GM19463 (cell line): ENCODE results near the gene SDF2L1.
"Not testable (repeated sequence)": the region's sequence is repeated elsewhere in the genome, so short reads cannot be mapped to it uniquely, and the experiment has no call there.

Experiments
- ATAC-seq: cut with Tn5 transposase; IDR thresholded peaks from one replicate; pipeline ENCODE4 v1.9.1; 2021; ENCODE audit warnings: mild to moderate bottlenecking, moderate library complexity; ENCODE audit not compliant: unreplicated experiment

Gene SDF2L1

DNA sequence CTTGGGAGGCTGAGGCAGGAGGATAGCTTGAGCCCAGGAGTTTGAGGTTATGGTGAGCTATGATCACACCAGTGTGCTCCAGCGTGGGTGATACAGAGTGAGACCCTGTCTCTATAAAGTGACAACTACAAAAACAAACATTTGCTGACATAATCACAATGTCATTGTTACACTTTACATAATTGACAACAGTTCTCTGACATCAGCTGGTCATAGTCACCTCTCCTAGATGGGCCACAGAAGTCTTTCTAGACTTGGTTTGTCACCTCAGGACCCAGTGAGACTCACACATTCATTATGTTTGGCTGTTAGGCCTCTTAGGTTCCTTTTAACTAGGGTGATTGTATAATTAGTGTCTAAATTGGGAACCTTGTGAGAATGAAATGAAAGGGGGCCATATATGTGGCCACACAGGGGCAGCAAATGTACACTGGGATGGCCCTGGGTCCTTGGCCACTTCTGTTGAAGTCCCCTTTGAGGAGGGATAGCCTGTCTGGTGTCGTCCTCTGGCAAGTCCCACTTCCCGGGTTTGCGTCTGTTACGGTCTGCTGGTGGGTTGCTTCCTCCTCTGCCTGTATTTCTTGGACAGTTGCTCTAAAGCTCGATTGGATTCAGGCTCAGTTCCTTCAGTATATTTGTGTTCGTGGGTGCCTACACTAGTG, 17.9 kb downstream of the SDF2L1 start:
- ATAC-seq, result no peak

DNA sequence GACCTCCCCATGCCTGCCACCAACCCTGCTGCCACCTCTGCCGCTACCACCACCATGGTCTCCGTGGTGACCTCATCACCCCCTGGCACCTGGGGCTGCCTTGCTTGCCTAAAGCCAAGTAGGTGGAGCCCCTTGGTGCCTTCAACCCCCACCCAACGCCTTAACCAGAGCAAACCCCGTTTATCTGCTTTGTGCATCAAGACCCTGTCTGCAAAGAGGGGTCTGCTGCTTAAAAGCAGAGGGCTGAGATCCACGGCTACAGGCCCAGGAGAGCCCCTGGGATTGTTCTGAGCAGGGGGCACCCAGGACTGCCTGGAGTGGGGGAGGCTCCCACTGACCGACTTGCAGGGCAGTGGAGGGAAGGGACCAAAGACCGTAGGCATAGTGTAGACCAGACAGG, 18.8 kb downstream of the SDF2L1 start:
- ATAC-seq, result no peak

DNA sequence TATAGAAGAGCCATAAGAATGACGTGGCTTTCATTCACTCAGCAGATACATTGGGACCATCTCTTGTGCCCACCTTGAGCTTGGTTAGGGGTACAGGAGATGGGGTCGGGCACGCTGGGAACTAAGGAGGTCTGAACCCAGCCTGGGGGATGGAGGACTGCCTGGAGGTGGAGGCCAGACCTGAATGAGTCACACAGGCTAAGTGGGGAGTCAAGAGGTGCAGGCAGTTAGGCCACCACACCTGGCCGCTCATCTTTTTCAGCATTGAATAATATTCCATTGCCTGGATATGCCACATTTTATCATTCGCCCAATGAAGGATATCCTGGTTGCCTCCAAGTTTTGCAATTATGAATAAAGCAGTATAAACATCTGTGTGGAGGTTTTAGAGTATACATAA, 19.9 kb downstream of the SDF2L1 start:
- ATAC-seq, result no peak

DNA sequence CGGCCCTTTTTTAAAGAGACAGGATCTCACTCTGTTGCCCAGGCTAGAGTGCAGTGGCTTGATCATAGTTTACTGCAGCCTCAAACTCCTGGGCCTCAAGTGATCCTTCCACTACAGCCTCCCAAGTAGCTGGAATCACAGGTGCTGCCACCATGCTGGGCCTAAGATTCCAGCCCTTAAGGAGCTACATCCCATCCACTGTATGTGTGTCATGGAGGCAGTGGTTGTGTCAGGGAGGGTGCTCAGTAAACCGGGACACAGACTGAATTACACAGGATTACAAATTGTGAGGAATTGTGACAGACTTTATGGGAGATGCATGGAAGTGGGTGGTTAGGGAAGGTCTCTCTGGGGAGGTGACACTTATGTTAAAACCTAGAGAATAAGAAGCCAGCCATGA, 21.6 kb downstream of the SDF2L1 start:
- no peak for ATAC-seq

DNA sequence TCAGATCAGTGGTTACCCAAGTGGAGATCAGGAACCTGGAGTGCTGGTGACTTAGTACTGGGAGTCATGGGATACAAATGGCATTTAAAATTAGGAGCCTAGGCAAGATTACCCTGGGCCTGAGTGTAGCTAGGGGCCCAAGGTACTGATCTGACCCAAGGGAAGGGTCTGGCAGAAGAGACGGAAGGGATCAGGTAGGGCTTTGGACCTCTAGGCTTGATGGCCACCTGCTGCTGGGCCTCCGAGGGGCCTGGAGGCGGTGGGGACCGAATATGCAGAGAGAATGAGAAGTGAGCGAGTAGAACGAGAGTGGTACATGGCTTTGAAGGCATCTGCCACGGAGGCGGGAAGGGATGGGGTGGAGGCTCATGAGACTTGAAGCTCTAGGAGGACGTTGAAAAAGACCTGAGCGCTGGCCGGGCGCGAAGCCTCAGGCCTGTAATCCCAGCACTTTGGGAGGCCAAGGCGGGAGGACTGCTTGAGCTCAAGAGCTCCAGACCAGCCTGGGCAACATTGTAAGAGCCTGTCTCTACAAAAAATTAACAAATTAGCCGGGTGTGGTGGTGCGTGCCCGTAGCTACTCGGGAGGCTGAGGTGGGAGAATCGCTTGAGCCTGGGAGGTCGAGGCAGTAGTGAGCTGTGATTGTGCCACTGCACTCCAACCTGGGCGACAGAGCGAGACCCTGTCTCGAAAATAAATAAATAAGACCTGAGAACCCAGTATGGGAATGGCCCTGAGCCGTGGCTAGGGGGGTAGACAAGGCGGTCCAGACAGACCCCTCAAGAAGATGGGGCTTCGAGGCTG, 23.1 kb downstream of the SDF2L1 start:
- no peak for ATAC-seq

DNA sequence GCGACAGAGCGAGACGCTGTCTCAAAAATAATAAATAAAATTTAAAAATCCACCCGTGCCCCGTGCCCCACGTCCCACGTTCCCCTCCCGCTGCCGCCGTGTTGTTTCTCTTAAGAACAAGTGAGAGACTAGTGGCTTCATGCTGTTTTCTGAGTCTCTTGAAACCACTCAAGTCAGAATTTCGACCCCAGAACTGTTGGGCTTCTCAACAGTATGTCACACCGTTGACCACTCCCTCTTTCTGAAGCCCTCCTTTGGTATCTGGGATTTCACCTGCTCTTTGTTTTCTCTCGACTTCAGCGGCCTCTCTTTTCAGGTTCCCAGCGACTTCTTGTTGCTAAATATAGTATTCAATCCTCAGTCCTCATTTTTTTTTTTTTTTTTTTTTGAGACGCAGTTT, 24.7 kb downstream of the SDF2L1 start:
- ATAC-seq, result no peak

DNA sequence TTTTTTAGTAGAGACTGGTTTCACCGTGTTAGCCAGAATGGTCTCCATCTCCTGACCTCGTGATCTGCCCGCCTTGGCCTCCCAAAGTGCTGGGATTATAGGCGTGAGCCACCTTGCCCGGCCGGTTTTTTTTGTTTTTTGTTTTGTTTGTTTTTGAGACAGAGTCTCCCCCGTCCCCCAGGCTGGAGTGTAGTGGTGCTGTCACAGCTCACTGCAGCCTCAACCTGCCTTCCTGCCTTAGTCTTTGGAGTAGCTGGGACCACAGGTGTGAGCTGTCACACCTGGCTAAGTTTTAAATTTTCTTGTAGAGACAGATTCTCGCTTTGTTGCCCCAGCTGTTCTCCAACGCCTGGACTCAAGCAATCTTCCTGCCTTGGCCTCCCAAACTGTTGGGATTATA, 26.9 kb downstream of the SDF2L1 start:
- no peak for ATAC-seq

DNA sequence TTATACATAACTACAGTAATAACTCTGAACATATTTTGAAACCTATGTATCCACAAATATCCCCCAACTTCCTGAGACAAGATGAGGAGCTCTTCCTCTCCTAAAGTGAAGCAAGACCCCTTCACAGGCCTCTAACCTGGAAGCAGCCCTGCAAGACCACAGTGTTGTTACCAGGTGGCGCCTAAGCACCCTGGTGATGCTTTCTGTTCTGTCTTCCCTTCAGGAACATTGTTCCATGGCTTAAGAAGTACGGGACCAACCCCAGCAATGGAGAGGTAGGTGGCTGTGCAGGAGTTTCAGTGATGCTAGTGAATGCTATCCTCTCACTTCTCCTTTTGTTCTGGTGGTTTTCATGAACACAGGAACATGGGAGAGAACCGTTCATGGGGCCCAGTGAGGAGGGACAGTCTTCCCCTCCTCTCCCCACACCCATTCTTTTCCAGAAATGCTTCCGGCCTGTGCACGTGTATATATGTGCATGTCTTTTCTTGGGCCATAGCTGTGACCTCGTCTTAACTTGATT, 30.1 kb downstream of the SDF2L1 start:
- no peak for ATAC-seq

DNA sequence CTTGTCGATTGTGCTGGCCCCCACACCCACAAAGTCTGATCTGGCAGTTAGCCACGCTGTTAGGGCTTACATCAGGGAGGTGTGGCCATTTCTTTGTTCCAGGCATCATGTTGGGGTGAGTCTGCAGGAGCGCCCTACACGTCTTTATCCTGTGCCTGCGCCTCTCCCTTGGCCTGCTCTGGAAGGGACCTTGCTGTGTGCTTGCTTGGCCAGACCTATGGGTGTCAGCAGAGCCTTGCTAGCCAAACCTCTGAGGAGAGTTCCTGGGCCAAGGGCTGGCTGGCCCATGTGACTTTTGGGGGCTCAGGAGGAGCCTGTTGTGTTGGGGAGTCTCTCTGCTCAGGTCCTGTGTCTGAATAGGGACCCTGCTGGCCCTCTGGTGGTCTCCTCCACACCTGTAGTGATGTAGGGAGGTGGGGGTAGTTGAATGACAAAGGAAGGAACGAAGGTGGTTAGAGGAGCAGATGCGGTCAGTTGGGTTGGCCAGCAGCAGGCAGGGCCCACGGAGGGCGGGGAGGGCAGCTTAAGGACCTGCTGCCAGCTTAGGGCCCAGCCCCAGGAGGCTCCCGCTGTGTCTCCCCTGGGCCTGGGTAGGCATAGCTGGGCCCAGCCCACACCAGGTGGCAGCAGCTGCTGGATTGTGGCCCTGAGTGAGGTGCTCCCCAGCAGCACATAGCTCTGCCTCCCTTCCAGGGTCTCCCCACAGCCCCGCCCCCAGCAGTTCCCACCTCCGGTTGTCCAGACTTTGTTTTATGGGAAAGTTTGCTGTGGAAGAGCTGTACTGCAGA, 31.6 kb downstream of the SDF2L1 start:
- no peak for ATAC-seq

DNA sequence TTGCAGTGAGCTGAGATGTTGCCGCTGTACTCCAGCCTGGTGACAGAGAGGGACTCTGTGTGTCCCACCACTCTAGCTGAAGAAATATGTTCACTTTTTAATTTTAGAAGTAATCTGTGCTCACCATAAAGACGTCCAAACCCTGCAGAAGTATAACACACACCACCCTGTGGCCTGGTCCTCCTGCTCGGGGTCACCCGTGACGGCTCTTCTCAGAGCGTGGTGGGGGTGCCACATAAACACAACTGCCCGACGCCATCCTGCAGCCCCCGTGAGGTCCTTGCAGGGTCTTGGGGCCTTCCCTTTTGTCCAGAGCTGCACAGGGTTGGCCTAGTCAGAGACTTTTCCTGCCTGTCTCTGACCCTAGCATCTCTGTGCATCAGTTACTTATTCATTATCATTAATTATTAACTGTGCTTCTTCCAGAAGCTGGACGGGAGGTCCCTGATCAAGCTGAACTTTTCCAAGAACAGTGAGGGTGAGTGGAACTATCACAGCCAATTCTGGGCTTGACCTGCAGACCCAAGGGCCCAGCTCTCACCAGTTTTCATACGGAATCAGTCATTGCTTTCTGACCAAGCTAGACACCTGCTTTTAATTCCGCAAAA, 32.6 kb downstream of the SDF2L1 start:
- no peak for ATAC-seq

DNA sequence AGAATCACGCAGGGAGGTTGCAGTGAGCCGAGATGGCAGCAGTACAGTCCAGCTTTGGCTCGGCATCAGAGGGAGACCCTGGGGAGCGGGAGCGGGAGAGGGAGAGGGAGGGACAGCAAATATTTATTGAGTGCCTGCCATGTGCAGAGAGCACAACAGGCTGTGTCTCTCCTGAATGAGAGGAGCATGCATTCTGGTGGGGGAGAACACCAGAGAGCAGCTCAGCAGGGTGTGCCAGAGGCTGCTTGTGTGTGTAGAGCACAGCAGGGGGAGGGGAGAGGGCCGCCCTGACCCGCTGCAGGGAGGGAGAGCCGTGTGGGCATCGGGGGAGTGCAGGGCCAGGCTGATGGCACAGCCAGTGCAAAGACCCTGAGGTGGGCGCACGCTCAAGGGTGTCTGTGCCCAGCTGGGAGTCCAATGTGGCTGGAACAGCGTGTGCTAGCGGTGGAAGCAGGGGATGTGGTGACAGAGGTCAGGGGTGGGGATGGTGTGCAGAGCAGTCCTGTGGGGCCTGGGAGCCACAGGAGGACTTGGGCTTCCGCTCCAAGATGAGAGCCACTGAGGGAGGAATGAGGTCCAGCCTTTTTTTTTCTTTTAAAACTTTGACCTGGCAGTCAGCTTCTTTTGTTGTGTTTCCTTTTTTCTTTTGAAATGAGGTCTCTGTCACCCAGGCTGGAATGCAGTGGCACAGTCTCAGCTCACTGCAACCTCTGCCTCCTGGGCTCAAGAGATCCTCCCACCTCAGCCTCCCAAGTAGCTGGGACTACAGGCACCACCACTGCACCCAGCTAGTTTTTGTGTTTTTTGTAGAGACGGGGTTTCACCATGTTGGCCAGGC, 35.7 kb downstream of the SDF2L1 start:
- no peak for ATAC-seq

DNA sequence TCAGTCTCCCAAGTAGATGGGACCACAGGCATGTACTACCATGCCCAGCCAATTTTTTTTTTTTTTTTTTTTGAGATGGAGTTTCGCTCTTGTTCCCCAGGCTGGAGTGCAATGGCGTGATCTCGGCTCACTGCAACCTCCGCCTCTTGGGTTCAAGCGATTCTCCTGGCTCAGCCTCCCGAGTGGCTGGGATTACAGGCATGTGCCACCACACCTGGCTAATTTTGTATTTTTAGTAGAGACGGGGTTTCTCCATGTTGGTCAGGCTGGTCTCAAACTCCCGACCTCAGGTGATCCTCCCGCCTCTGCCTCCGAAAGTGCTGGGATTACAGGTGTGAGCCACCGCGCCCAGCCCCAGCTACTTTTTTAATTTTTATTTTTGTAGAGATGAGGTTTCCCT, 36.7 kb downstream of the SDF2L1 start:
- not testable (repeated sequence) for ATAC-seq

DNA sequence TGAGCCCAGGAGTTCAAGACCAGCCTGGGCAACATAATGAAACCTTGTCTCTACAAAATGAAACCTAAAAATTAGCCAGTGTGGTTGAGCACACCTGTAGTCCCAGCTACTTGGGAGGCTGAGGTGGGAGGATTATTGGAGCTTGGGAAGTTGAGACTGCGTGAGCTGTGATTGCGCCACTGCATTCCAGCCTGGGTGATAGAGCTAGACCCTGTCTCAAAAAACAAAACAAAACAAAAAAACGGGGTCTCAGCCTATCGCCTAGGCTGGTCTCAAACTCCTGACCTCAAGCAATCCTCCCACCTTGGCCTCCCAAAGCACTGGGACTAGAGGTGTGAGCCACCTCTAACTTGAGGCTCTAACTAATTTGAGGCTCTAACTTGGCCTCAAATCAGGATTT, 37.3 kb downstream of the SDF2L1 start:
- no peak for ATAC-seq

DNA sequence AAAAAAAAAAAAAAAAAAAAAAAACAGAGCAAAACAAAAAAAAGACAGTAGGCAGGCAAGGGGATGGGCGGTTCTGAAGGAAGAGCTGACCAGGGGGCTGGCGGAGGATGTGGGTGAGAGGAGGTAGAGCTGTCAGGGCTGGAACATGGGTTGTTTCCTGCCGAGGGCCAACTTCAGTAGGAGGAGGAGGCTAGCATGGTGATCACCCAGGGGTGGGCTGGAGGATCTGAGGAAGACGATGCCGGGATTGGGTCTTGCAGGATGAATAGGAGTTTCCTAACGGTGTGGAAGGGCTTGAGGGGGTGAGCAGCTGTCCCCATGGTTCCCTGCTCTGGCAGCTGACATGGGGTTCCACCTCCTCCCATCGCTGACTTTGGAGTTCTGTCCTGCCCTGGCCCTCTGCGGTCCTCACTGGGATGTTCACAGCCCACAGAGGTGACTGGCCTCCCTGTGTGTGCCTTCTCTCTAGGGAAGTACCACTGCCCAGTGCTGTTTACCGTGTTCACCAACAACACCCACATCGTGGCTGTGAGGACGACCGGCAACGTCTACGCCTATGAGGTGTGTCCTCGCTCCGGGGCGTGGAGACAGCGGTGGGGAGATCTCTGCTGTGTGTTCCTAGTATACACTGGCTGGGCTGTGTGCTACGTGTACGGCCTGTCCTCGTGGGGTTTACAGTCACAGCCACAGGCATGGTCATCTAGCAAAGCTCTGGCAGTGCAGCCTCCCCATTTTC, 38.9 kb downstream of the SDF2L1 start:
- no peak for ATAC-seq

DNA sequence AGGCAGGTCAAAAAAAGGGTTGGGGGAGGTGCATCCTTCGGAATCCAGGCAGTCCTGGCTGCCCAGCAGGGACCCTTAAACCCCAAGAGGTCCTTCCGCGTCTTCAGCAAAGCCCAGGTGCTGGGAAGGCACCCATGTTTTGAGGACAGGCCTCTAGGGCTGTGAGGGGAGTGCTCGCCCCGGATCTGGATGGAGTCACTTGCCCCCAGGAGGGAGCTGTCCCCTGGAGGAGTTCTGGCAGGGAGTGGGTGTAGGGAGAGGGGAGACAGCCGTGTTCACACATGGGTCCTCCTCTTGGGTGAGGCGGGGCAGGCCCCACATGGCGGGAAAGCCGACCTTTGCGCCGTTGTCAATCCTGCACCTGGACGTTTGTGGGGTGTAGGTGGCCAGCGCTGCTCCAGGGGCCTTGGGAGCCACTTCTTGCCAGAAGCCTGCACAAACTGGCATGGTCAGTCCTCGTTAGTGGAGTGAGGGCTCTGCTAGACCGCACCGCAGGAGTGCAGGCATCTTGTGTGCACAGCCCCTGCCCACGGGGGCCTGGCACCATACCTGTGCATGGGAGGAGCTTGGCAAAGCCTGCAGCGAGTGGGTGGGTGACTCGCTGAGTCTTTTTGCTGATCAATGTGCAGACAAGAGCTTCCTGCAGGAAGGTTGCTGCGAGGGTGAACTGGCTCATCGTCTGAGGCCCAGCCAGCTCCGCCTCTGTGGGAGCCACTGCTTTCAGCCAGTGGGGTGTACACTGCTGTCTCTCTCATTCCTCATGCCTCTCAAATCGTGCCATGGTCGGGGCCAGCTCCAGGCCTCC, 39.7 kb downstream of the SDF2L1 start:
- ATAC-seq, result no peak

DNA sequence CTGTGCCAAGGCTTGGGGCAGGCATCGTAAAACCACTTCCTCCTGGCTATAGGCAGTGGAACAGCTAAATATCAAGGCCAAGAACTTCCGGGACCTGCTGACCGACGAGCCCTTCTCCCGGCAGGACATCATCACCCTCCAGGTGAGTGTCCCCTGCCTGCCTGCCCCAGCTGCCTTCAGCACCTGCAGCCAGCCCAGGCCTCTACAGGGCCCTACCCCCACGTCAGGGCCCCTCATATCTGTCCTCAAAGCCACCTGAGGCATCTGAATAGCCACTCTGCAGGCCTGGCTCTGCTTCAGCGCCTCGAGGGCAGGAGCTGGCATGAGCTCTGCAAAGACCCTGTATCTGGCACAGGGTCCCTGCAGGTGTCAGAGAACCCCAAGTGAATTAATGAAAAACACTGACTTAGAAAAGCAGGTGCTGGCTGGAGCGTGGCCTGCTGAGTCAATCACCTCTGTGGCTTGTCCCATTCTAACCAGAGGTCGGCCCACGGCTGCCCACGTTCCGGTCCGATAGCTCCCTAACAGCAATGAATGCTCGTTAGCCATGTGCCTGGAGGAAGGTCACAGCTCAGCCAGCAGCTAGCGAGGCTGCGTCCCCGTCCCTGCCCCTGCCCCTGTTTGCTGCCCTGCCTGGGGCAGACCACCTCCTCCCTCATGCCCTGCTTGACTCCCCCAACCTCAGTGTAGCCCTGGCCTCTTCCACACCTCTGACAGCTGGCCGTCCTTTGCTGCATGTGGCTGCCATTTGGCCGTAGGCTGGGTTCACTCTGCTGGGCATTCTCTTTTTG, 40.5 kb downstream of the SDF2L1 start:
- no peak for ATAC-seq

DNA sequence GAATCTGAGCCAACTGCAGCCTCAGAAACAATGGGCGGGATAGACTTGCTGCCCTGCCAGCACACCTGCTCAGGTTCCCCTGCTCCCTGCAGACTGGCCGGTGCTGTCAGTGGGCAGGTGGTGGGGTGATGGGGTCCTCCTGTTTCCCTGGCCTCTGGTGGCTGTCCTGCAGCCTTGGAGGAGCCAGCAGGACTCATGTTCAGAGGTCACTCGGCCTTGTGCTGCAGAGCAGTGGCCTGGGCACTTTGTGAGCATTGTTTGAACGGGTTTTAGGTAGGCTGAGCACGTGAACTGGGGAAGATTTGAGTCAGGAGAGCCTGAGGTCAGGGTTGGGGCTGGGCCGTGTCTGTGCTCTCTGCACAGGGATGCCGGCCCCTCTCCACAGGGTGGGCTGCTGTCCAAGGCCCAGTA, 41.3 kb downstream of the SDF2L1 start:
- ATAC-seq, result no peak
